ENCODE measurements around the gene EEF2K. TPM values are rescaled to one million over a fixed set of nuclear protein-coding genes. Genes with fewer than 3 reads are reported as not detected.

EEF2K gene
- total and polyA plus RNA-seq, 12 donors: 4.9 to 28.3 (median 16.6) TPM

GRCh38 chr16:22274916-22275315, 68.8 kb downstream of the EEF2K start:
- Histone ChIP-seq H3K9me3 (replicated peaks in 1 of 3) (no peaks in the 10 kb centered on the region), H3K4me3 (no peak overlapping the region), H3K36me3 (replicated peaks in 1 of 2) (peaks cover 0 to 69% of the 10 kb centered on the region in 2 donors), H3K4me1 (replicated peaks in 1 of 2) (no peaks in the 10 kb centered on the region), H3K27ac (no peak overlapping the region), H3K27me3 (no peaks in the 10 kb centered on the region)
- WGBS, 4 donors: 95 to 100% (median 100%) methylated on average over 1 of the region's 1 CpG
- TF ChIP-seq POLR2A (IDR thresholded peaks at IDR 0.05) (no peak), CTCF (IDR thresholded peaks at IDR 0.05) (no peak)
- no peak for DNase-seq
- intact Hi-C loops (cut with DNase I): no loop called here

GRCh38 chr16:22278441-22279230, 72.6 kb downstream of the EEF2K start:
- Histone ChIP-seq H3K4me3 (no peak overlapping the region), H3K9me3 (replicated peaks in 1 of 3) (no peaks in the 10 kb centered on the region), H3K4me1 (replicated peaks in 1 of 2) (no peaks in the 10 kb centered on the region), H3K27me3 (no peaks in the 10 kb centered on the region), H3K27ac (no peak overlapping the region), H3K36me3 (replicated peaks in 1 of 2) (peaks cover 0 to 79% of the 10 kb centered on the region in 2 donors)
- WGBS, 4 donors: 87 to 95% (median 93%) methylated on average over 14 to 16 of the region's 16 CpGs
- intact Hi-C loops (cut with DNase I): no loop called here
- no peak for DNase-seq
- no peak for TF ChIP-seq POLR2A (IDR thresholded peaks at IDR 0.05)
- TF ChIP-seq CTCF (IDR thresholded peaks at IDR 0.05): no peak

- H3K4me1 ChIP-seq (replicated peaks in 1 of 2): no peaks in the 10 kb centered on the region
- H3K27ac ChIP-seq: no peak overlapping the region
- H3K9me3 ChIP-seq (replicated peaks in 1 of 3): no peaks in the 10 kb centered on the region
- intact Hi-C loops (cut with DNase I): no loop called here
- no peak for DNase-seq
- 87 to 90% (median 88%) methylated on average over 5 of the region's 5 CpGs for WGBS, 4 donors
- H3K4me3 ChIP-seq: no peak overlapping the region
- TF ChIP-seq POLR2A (IDR thresholded peaks at IDR 0.05) (no peak), CTCF (IDR thresholded peaks at IDR 0.05) (no peak)
- H3K27me3 ChIP-seq: no peaks in the 10 kb centered on the region
- H3K36me3 ChIP-seq (replicated peaks in 1 of 2): peaks cover 0 to 73% of the 10 kb centered on the region in 2 donors
These were observed 76.3 kb downstream of the EEF2K start for GRCh38 chr16:22282254-22282892.

GRCh38 chr16:22284637-22285036, 78.6 kb downstream of the EEF2K start:
- Histone ChIP-seq H3K27ac (peak overlapping the region in 2 of 5 donors; percentile 3 to 48), H3K4me3 (no peak overlapping the region), H3K4me1 (replicated peaks in 1 of 2) (no peaks in the 10 kb centered on the region), H3K27me3 (no peaks in the 10 kb centered on the region), H3K36me3 (replicated peaks in 1 of 2) (peaks cover 0 to 56% of the 10 kb centered on the region in 2 donors), H3K9me3 (replicated peaks in 1 of 3) (no peaks in the 10 kb centered on the region)
- TF ChIP-seq POLR2A (IDR thresholded peaks at IDR 0.05) (no peak), CTCF (IDR thresholded peaks at IDR 0.05) (no peak)
- intact Hi-C loops (cut with DNase I): no loop called here
- 70 to 89% (median 77%) methylated on average over 9 of the region's 9 CpGs for WGBS, 4 donors
- no peak for DNase-seq

Measured in adrenal gland (tissue), 12 donors.